Measurements from ENCODE around the gene FERMT3.

DNA sequence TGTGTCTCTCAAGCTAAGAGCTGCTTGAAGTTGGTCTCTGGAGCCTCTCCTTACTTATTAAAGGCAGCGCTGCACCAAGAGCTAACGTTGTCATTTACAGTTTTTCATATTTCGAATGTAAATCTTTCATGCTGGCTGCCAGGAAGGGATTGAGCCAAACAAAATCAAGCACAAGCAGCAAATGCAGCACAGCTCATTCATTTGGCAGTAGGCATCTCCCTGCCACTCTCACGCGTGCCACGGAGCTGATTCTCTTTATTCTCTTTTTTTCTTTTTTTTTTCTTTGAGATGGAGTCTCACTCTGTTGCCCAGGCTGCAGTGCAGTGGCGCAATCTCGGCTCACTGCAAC is 26.4 kb downstream of the FERMT3 start:
- TF ChIP-seq TARDBP (IDR thresholded peaks at IDR 0.05) (no peak), FOXA1 (IDR thresholded peaks at IDR 0.05) (no peak), SUZ12 (IDR thresholded peaks at IDR 0.05) (no peak), BHLHE40 (IDR thresholded peaks at IDR 0.05; ENCODE audit: borderline replicate concordance) (no peak), ELF4 (IDR thresholded peaks at IDR 0.05) (no peak), FOXK2 (IDR thresholded peaks at IDR 0.05) (no peak), ZNF384 (IDR thresholded peaks at IDR 0.05) (no peak), SP1 (IDR thresholded peaks at IDR 0.05) (no peak), FOXM1 (IDR thresholded peaks at IDR 0.05; ENCODE audit: borderline replicate concordance) (no peak), HDGF (IDR thresholded peaks at IDR 0.05; ENCODE audit: borderline replicate concordance) (no peak), LEF1 (IDR thresholded peaks at IDR 0.05; ENCODE audit: borderline replicate concordance) (no peak)
- TF ChIP-seq, protein P1, sequence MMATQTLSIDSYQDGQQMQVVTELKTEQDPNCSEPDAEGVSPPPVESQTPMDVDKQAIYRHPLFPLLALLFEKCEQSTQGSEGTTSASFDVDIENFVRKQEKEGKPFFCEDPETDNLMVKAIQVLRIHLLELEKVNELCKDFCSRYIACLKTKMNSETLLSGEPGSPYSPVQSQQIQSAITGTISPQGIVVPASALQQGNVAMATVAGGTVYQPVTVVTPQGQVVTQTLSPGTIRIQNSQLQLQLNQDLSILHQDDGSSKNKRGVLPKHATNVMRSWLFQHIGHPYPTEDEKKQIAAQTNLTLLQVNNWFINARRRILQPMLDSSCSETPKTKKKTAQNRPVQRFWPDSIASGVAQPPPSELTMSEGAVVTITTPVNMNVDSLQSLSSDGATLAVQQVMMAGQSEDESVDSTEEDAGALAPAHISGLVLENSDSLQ (IDR thresholded peaks at IDR 0.05): no peak
